ENCODE measurements around the gene WNT3. TPM values are rescaled to one million over a fixed set of nuclear protein-coding genes. Genes with fewer than 3 reads are reported as not detected.

WNT3 gene
- total RNA-seq, 1 donor from 2014 or later = 14.4 TPM

DNA sequence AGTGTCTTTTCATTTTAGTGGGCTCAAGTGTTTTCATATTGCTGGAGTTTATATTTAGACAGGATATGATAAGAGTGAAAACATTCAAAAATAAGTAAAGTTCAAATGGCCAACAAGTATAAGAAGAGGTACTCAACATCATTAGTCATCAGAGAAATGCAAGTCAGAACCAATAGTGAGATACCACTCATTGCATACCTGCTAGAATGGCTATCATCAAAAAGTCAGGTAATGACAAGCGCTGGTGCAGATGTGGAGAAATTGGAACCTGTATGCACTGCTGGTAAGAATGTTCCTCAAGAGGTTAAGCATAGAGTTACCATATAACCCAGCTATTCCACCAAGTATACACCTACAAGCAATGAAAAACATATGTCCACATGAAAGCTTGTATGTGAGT, 87.8 kb downstream of the WNT3 start:
- Mint-ChIP-seq H3K27me3 (ENCODE audit: unreplicated experiment) (no peaks in the 10 kb centered on the region), H3K36me3 (ENCODE audit: low read depth, unreplicated experiment) (no peaks in the 10 kb centered on the region), H3K4me3 (ENCODE audit: unreplicated experiment) (no peak overlapping the region), H3K9me3 (ENCODE audit: unreplicated experiment) (no peaks in the 10 kb centered on the region), H3K4me1 (ENCODE audit: unreplicated experiment) (peaks cover 17% of the 10 kb centered on the region), H3K27ac (ENCODE audit: unreplicated experiment) (no peak overlapping the region)
- DNase-seq (ENCODE audit: low spot score) = no peak
- TF ChIP-seq, protein P1, sequence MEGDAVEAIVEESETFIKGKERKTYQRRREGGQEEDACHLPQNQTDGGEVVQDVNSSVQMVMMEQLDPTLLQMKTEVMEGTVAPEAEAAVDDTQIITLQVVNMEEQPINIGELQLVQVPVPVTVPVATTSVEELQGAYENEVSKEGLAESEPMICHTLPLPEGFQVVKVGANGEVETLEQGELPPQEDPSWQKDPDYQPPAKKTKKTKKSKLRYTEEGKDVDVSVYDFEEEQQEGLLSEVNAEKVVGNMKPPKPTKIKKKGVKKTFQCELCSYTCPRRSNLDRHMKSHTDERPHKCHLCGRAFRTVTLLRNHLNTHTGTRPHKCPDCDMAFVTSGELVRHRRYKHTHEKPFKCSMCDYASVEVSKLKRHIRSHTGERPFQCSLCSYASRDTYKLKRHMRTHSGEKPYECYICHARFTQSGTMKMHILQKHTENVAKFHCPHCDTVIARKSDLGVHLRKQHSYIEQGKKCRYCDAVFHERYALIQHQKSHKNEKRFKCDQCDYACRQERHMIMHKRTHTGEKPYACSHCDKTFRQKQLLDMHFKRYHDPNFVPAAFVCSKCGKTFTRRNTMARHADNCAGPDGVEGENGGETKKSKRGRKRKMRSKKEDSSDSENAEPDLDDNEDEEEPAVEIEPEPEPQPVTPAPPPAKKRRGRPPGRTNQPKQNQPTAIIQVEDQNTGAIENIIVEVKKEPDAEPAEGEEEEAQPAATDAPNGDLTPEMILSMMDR (IDR thresholded peaks at IDR 0.05; ENCODE audit: unreplicated experiment) = no peak

DNA sequence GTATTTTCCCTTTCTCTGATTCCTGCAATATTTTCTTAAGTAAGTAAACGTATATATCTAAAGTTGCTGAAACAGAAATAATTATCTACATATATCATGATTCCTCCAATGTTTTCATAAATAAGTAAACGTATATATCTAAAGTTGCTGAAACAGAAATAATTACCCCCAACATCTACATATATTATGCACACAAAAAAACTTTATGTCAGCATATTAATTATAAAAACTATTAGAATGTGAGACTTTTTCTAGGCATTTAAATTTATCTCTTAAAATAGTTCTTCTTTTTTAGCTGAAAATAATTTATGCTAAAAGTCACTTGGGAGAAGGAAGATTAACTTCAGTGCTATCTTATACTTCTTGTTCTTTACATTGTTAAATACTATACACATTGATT, 88.5 kb downstream of the WNT3 start:
- TF ChIP-seq, protein P1 (IDR thresholded peaks at IDR 0.05; ENCODE audit: unreplicated experiment) = no peak
- no peaks in the 10 kb centered on the region for H3K36me3 Mint-ChIP-seq (ENCODE audit: low read depth, unreplicated experiment)
- no peak overlapping the region for H3K27ac Mint-ChIP-seq (ENCODE audit: unreplicated experiment)
- H3K9me3 Mint-ChIP-seq (ENCODE audit: unreplicated experiment) = no peaks in the 10 kb centered on the region
- H3K27me3 Mint-ChIP-seq (ENCODE audit: unreplicated experiment) = no peaks in the 10 kb centered on the region
- H3K4me1 Mint-ChIP-seq (ENCODE audit: unreplicated experiment) = peaks cover 20% of the 10 kb centered on the region
- H3K4me3 Mint-ChIP-seq (ENCODE audit: unreplicated experiment) = no peak overlapping the region
- no peak for DNase-seq (ENCODE audit: low spot score)

DNA sequence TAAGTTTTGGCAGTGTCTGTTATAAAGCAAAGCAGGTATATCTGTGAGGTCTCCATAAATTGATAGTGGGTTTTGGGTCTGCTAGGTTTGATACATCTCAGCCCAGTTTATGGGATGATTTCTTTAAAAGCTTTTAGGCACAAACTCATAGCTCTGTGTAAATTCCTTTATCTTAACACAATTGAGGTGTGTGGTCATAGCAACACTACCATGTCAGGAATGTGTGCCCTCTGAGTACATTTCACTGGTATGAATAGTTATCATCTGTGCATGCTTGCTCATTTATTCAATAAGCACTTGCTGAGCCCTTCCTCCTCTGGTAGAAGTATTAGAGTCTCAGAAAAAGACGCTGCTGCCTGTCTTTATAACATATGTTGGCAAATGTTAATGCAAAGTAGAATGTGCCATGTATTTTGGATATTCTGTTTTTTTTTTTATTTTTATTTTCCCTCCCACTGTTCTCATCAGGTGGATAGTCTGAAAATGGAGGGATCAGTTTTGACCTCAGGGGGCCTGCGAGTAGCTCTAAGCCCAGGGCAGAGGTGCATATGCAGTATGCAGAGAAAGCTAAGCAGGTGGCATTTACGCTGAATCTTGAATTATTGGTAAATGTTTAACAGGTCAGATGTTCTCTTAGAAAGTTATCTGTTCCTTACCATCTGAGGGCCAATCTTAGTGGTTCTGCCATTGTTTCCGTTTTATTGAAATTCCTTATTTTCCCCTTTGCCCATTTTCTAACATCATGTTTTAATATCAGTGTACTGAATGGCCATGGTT, 90.7 kb downstream of the WNT3 start:
- no peaks in the 10 kb centered on the region for H3K9me3 Mint-ChIP-seq (ENCODE audit: unreplicated experiment)
- no peak for DNase-seq (ENCODE audit: low spot score)
- no peak overlapping the region for H3K27ac Mint-ChIP-seq (ENCODE audit: unreplicated experiment)
- TF ChIP-seq, protein P1 (IDR thresholded peaks at IDR 0.05; ENCODE audit: unreplicated experiment) = no peak
- H3K4me1 Mint-ChIP-seq (ENCODE audit: unreplicated experiment) = peaks cover 18% of the 10 kb centered on the region
- H3K4me3 Mint-ChIP-seq (ENCODE audit: unreplicated experiment) = no peak overlapping the region
- H3K27me3 Mint-ChIP-seq (ENCODE audit: unreplicated experiment) = no peaks in the 10 kb centered on the region
- no peaks in the 10 kb centered on the region for H3K36me3 Mint-ChIP-seq (ENCODE audit: low read depth, unreplicated experiment)

DNA sequence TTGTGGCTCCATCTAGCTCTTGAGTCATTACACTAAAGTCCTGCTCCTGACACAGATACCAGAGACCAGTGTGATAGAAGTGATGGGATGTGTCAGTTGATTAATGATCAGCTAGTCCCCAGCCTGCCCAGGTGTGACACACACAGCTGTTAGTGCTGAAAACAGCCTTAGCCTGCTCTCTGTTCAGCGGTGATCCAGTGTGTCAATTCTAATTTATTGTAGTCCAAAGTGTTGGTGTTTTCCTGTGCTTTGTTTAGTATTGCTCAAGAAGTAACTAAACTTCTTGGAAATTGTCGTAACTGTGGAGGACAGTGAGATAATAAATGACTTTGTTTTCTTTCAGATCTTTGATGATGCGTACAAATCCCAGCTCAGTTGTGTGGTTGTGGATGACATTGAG, 92.3 kb downstream of the WNT3 start:
- Mint-ChIP-seq H3K27me3 (ENCODE audit: unreplicated experiment) (peaks cover 1% of the 10 kb centered on the region), H3K4me3 (ENCODE audit: unreplicated experiment) (no peak overlapping the region), H3K9me3 (ENCODE audit: unreplicated experiment) (no peaks in the 10 kb centered on the region), H3K27ac (ENCODE audit: unreplicated experiment) (no peak overlapping the region), H3K36me3 (ENCODE audit: low read depth, unreplicated experiment) (no peaks in the 10 kb centered on the region), H3K4me1 (ENCODE audit: unreplicated experiment) (peaks cover 25% of the 10 kb centered on the region)
- DNase-seq (ENCODE audit: low spot score) = no peak
- TF ChIP-seq, protein P1 (IDR thresholded peaks at IDR 0.05; ENCODE audit: unreplicated experiment) = no peak

DNA sequence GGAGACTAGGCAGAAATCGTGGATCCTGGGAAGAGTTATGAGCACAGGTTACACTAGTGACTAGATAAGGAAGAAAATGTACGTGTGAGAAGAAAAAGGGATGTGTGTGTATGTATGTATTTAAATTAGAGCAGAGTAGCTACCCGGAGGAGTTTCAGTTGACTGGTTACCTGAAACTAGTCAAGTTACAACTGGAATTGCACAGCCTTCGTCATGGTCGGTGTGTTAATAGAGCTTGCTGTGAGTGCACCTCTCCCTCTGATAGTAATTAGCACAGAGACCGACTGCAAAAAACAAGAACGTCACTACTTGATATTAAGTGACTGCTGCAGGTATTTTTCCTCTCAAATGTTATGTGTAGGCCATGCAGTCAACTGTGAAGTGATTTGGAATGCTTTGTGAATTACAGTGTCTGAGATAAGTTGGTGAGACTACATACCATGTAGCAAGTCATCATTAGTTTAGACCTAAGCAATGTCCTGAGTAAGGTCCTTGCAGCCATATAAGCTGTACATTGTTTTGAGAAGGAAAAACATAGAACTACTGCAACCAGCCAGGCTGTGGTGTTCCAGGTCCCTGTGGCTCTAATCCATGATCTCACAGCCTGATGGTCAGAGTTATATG, 95.7 kb downstream of the WNT3 start:
- H3K9me3 Mint-ChIP-seq (ENCODE audit: unreplicated experiment) = no peaks in the 10 kb centered on the region
- no peak overlapping the region for H3K27ac Mint-ChIP-seq (ENCODE audit: unreplicated experiment)
- no peak overlapping the region for H3K4me3 Mint-ChIP-seq (ENCODE audit: unreplicated experiment)
- peaks cover 44% of the 10 kb centered on the region for H3K4me1 Mint-ChIP-seq (ENCODE audit: unreplicated experiment)
- DNase-seq (ENCODE audit: low spot score) = no peak
- no peaks in the 10 kb centered on the region for H3K36me3 Mint-ChIP-seq (ENCODE audit: low read depth, unreplicated experiment)
- H3K27me3 Mint-ChIP-seq (ENCODE audit: unreplicated experiment) = peaks cover 1% of the 10 kb centered on the region
- TF ChIP-seq, protein P1 (IDR thresholded peaks at IDR 0.05; ENCODE audit: unreplicated experiment) = no peak

All from endothelial cell (in vitro differentiated cells).